HG03378 (cell line): ENCODE results near the gene RGS6.

Source experiments
- ATAC-seq: cut with Tn5 transposase; IDR thresholded peaks from one replicate; pipeline ENCODE4 v1.9.1; 2021; ENCODE audit warnings: mild to moderate bottlenecking, moderate library complexity; ENCODE audit not compliant: unreplicated experiment

RGS6 gene

DNA sequence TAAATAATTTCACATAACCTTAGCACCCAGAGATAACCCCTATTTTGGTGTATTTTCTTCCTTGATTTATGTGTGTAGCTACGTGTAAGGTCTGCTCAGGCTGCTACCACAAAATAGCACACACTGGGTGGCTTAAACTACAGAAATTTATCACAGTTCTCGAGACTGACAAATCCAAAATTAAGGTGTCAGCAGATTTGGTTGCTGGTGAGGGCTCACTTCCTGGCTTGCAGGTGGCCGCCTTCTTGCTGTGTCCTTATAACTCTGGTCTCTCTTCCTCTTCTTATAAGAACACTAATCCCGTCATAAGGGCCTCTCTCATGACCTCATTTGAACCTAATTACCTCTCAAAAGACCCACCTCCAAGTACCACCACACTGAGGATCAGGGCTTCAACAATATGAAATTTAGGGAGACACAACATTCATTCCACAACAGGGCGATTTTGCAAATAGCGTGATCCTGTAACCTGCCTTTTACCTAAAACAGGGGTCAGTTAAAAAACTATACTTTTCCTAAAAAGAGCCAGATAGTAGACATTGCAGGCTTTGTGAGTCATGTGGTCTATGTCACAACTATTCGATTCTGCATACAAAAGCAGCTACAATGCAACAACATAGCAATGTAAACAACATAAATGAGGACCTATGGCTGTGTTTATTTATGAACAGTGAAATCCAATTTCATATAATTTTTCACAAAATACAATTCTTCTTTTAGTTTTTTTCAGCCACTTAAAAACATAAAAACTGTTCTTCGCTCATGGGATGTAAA is 589.9 kb downstream of the RGS6 start:
- ATAC-seq = no peak

DNA sequence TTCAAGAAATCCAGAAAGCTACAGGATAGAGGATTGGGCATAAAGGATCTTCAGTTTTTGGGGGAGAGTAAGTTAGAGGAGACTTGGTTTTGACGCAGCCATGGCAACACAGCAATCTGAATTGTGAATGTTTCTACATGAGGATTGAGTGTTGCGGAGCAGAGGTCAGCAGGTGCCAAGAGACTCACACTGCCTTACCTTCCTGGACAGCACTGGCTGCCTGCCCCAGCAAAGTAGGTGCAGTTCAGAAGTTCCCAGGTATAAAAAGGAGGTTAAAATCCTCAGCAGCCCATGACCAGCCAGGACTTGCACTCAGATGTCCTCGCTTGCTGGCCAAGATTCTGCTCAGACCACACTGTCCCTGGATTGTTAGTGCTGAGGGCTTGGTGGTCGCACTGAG is 590.6 kb downstream of the RGS6 start:
- ATAC-seq = no peak

DNA sequence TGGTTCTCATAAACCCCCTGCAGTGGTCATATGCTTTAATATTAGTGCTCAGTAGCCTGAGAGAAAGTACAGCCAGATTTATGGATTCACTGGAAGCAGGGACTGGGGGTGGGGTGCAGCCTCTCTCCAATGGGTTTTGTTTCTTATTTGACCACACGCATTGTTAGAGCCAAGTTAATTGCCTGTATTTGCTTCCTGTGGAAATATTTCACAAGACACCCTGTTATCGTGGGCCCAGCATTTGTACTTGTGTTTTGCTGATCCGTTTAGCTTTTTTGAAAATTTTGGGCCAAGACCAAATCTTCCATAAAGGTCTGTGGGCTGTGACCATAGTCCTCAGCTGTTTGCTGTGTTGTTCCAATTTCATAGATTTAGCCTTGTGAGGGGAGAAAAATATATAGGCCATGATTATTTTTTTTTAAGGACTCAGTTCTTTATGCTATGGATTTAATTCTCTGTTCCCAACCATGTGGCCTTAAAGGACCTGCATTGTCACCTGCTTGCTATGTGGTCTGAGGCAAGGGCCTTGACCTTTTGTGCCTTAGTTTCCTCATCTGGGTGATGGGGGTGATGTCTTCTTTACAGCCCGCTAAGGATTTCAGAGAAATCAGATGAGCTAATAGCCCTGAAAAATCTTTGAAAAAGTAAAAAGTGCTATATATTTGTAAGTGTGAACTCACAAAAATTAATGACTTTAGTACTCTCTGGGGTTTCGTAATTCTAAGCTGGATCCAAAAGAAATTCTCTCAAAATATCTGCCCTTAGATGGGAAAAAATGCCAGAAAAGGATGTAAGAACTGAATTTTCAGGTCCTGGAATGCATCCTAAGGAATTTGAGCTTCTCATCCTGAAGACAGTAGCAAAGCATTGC is 591.4 kb downstream of the RGS6 start:
- no peak for ATAC-seq

DNA sequence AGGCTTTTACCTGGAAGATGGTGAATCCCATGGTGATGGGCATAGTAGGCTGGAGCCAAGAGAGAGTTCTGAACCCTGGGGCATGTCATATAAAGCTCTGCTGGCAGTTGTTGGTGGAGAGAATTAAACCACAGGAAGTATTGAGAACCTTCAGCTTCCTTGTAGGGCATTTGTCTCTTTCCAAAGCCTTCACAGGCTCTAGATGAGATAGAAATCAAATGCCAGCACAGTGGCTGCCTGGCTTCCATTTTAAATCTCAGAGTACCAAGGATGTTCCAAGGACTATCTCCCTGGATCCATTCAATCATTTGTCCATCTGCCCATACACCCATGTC is 592.0 kb downstream of the RGS6 start:
- ATAC-seq = no peak

DNA sequence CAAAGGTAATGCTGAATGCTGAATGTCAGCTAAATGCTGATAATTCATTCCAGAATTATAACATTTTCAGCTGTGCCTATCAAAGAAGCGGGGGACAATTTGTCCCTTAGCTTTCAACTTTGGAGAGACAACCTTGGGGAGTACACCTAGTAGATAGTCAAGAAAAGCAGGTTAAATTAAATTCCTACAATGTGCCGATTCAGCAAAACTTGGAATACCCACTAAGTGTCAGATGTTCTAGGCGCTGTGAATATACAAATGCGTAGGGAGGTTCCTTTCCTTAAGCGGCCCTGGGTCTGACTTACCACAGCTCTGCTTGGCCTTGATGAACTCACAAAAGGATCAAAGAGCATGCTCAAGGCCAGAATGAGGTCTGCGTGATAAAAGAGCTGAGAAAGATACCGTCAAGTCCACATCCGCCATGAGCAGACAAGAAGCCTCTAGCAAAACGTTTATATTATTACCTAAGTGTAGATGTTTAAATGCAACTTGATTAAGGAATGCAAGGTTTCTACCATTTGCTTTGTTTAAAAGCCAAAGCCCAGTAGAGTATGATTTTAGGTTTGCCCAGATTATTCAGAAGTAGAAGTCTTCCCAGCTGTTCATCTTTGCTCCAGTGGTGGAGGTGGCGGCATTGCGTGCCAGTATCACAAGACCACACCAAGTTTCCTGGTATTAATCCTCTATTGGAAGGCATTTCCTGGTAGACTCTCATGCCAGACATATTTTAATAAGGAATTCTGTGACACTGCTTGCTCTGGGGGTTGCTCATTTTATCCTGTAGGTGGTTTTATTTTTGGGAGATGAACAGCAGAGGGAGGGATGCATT is 593.1 kb downstream of the RGS6 start:
- ATAC-seq = no peak

DNA sequence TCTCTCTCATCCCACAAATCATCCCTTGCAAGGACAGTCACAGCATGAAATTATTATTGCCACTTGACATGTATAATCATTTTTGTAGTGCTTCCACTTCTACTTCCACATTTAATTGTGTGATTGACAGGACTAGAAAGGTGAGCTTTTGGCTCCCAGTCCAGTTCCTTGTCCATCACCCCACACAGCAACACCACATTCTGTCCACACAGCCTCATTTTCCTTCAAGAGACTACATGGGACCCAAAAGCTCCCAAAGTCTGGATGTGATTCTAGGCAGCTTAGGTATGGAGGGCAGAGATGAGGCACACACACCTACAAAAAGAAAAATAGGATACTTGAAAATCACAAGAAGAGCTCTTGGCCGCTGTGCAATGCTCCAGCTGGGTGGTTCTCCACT is 595.4 kb downstream of the RGS6 start:
- ATAC-seq = no peak

DNA sequence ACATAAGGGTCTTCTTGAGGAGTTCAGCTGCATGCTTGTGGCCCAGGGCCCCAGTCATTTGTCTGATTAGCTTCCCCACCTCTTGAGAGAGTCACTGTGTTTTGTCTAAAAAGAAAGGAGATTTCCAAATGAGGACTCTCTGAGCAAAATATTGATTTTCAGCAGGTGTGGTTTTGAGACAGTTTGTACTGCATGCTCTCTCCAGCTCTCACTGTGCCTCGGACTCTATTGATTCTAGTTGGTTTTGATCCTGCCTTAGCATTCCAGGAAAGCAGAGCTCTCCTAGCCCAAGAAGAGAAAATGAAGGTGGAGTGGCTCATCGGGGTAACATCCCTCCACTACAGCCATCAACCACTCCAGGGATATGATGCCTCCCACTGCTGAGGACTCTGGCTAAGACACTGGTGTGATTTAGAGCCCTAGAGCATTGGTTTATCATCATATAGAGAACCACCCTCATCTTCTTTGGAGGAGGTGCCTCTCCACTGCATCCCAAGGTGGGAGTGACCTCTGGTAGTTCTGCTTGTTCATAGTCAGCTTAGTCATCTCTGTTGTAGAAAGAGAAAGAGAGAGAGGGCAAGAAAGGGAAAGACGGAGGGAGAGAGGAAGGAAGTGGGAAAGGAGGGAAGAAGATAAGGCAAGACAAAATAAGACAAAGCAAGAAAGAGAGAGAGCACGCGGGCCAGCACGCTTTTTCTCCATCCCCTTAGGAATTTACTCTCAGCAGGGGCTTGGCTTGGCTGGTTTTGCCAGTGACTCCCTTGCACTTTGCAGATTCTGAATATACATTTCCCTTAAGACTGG is 596.0 kb downstream of the RGS6 start:
- ATAC-seq = no peak

DNA sequence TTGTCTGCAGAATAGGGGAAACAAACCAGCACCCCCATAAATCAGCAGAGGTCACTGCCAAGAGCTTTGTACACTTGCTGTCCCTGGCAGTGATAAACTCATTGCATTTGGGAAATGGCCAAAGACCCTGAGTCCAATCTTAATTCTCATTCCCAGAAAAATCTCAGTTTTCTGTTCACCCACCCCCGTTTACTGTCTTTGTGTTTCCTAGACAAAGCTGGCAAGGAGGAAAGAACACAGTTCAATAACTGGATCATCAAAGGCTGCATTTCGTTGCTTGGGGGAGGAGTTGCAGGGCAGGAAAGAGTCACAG is 596.6 kb downstream of the RGS6 start:
- ATAC-seq = no peak

DNA sequence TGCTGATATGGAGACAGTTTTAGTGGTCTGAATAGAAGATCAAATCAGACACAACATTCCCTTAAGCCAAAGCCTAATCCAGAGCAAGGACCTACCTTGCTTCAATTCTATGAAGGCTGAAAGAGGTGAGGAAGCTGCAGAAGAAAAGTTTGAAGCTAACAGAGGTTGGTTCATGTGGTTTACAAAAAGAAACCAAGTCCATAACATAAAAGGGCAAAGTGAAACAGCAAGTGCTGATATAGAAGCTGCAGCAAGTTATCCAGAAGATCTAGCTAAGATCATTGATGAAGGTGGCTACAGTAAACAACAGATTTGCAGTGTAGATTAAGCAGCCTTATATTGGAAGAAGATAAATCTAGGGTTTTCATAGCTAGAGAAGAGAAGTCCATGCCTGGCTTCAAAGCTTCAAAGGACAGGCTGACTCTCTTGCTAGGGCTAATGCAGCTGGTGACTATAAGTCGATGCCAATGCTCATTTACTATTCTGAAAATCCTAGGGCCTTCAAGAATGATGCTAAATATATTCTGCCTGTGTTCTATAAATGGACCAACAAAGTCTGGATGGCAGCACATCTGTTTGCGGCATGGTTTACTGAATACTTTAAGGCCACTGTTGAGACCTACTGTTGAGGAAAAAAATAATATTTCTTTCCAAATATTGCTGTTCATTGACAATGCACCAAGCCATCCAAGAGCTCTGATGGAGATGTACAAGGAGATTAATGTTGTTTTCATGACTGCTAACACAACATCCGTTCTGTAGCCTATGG is 600.6 kb downstream of the RGS6 start:
- no peak for ATAC-seq

DNA sequence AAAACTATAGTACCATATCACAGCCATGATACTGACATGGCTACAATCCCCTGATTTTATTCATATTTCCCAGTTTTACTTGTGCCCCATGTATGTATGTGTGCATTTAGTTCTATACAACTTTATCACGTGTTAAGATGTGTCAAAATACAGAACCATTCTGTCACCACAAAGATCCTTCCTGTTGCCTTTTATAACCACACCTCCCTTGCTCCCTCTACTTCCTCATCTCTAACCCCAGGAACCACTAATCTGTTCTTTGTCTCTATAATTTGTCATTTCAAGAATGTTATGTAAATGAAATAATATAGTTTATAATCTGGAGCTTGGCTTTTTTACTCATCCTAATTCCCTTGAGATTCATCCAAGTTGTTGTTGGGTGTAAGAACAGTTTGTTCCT is 603.3 kb downstream of the RGS6 start:
- no peak for ATAC-seq

DNA sequence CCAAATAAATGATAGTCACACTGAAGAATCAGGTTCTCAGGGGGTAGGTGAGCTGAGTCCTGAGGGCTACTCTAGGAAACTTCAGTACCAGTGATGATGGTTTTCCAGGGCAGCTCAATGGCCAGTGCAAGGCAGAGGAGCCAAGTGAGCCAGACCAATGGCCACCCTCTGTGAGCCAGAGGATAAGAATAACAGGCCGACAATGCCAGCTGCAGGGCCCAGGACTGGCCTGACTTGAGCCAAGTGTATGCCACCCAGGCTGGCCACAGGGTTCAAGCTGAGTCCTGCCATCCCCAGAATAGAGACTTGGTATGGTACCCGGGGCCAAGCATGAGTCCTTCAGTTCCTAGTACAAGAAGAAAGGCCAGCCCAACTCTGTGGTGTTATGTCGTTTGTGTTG is 606.2 kb downstream of the RGS6 start:
- ATAC-seq = no peak

DNA sequence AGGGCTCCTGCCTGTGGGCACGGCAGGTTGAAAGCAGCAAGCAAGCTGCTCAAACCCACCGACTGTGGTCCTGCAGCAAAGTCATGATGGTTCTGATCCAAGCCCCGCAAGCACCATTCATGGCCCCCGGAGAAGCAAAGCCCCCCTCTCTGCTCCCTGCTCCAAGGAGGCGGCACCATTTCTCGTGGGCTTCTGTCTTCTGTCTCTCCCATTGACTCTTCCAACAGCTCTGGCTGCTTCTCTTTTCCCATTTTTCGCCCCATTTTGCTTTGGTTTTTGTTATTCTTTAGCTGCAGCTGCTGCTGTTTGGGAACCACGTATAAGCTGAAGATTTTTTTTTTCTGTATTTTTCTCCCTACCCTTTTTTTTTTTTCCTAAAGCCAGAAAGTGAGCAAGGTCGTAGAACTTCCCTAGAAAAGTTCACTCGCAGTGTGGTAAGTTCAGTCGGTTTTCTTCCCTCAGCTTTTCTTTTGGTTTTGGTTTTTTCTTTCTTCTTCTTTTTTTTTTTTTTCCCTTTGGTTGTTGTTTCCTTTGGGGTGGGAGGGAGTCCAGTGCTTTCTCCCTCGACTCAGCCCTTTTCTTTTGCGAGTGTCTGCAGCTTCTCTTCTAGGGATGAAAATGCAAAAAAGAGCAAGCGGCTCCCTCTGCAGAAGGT is 607.6 kb downstream of the RGS6 start:
- ATAC-seq = no peak

DNA sequence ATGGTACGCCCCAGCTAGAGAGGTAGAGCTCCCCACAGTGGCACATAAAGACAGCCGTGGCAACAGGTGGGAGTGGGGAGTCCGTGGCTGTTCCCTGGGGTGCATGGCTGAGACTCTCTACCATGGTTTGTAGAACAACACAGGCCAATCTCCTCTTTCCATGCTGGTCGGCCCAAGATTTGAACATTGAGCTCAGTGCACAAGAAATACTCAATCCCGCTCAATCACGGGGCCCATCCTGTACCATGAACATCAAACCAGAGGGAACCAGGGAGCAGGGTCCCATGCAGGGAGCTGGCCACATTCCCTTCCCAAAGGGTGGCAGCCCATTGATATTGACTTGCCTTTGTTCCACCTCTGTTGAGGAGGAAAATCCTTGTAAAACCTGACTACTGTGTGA is 608.6 kb downstream of the RGS6 start:
- ATAC-seq = no peak

DNA sequence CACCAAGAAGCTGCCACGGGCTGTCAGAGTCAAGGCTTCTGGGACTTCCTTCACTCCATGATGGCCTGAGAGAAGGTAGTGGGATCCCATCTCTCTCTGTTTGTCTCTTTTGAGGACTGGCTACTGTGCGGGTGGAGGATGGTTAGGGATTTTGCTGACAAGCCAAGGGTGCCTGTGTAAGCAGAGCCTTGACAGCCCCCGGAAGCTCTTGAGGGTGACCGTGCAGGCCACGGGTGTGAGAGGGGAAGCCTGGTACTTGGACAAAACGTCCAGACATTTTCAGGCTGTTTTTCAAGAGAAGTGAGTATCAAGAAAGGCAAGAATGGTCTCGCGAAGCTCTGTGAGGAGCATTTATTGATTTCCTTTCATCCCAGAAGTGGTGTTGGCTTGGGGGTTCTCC is 609.3 kb downstream of the RGS6 start:
- ATAC-seq = no peak

DNA sequence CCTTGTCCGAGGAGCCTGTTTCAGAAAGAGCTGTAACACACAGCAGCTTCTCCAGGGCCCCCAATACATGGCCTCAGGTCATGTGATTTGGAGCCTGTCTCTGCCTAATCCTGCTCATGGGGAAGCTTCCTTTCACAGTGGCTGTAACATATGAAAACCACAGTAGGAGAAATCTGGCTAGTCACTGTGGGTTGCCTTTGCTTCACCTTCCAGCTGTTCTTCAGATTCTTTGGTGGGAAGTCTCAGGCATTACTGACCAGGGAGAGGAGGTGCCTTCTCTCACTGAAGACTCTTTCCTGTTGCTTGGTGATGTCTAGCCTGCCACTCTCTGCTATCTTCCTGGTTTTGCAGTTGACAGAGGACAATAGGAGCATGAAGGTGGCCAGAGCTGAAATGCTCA is 611.1 kb downstream of the RGS6 start:
- ATAC-seq = no peak

DNA sequence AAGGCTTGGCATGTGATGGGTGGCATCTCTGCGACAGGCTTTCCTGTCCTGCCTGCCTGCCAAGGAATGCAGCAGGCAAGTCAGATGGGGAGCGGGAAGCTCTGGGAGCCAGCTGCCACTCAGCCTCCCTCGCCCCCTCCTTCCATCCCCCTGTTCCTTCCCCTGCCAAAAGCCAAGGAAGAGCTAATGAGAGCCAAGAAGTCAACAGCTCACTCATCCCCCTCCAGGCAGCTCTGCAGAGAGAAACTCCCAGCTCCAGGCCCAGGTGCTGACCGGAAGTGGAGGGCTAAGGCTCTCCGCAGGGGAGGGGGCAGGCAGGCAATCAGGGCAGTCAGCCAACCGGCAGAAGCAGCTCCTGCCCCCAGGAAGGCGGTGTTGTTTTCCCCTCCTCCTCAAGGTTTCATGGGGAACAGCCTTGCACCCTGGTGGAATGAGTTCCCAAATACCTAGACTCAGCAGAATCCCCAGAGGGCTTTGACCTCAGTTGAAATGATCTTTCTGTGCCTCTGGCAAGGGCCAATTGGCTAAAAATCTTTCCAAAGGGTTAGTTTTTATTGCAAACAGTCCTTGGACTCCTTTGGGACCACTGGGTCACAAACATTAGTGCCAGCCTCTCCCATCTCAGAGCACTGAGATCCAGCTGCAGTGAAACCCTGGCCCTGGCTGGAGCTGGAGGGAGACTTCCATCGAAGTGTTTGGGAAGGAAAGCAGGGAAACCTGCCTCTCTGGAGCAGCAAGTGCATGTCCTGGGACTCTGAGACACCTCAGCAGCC is 612.6 kb downstream of the RGS6 start:
- no peak for ATAC-seq

DNA sequence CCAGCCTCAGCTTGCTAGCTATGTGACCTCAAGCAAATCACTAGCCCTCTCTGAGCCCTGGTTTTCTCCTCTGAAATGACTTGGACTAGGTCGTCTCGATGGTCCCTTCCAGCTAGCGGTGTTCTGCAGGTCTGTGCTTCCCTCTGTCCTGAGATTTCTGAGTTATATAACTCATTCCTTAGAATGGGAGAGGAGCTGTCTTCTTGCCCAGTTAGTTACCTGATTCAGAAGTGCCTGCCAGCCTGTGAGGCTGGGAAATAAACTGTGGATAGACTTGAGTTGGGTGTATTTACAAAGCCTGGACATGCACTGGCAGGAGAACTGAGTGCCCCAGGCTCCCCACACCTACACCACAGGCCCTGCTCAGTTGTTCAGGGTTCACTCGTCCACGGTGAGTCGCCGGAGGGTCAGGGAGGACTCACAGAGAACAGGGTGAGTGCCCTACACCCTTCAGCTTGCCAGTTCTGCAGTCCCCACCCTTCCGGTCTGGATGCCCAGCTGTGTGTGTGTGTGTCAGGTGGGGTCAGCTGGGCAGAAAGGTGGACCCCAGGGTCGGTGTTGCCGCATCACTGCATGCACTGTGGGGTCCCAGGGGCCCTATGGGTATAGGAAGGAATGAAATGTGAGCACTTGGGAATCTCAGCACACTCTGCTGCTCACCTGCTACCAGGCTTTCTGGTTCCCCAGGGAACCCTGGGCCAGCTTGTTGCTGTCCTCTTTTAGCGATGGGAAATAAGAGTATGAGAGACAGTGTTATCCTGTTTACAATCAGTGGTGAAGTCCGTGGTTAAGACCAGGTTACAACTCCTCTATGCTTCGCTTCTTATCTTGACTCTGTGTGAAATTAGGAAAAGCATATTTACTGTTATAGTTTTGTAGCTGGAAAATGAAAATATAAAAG is 613.4 kb downstream of the RGS6 start:
- no peak for ATAC-seq
